Caco-2 (cell line): Measurements from ENCODE around the gene PFKFB4. TPM values are rescaled to one million over a fixed set of nuclear protein-coding genes. Genes with fewer than 3 reads are reported as not detected.
"Not testable (repeated sequence)": the region's sequence is repeated elsewhere in the genome, so short reads cannot be mapped to it uniquely, and the experiment has no call there.

Experiments
- BruUV-seq: library from RNA; stranded (reverse); fragments of 400-500 nt; replicated peaks from 2 replicates; lab custom pipeline; 2021; lab: Mats Ljungman, UMichigan
- CTCF ChIA-PET: fragments of 300-600 bp; sonication (Branson Sonifier 250); formaldehyde crosslinking; loops from one replicate; lab custom pipeline; 2022; ENCODE audit warnings: antibody characterized with exemption; lab: Charles Lee
- POLR2A ChIA-PET: fragments of 300-600 bp; sonication (Branson Sonifier 250); formaldehyde crosslinking; loops from one replicate; lab custom pipeline; 2022; ENCODE audit warnings: antibody characterized with exemption; lab: Charles Lee
- DNase-seq, 2 experiments: peaks; one replicate each; pipeline versions ENCODE4 v3.0.0 to v3.0.0-alpha.2; 2020 to 2022
- H3K27me3 ChIP-seq: replicated peaks from 2 replicates; pipeline ENCODE4 v1.6.0; 2011; ENCODE audit warnings: low read length; ENCODE audit not compliant: control insufficient read depth, insufficient read depth
- H3K36me3 ChIP-seq: 2 replicates; pipeline ENCODE4 v1.5.1; 2011; ENCODE audit warnings: low read length; ENCODE audit not compliant: control insufficient read depth, insufficient read depth
- H3K4me1 ChIP-seq: fragments of 250-450 bp; sonication (Bioruptor Pico); 2 replicates; pipeline ENCODE4 v1.5.1; 2020; ENCODE audit warnings: mild to moderate bottlenecking
- H3K4me3 ChIP-seq: 2 replicates; pipeline ENCODE4 v1.5.1; 2011; ENCODE audit warnings: low read depth, mild to moderate bottlenecking, control low read depth, low read length
- H3K9me3 ChIP-seq: fragments of 250-450 bp; sonication (Bioruptor Pico); 2 replicates; pipeline ENCODE4 v1.5.1; 2020; ENCODE audit warnings: mild to moderate bottlenecking, moderate library complexity
- H3K27ac Mint-ChIP-seq: one replicate; pipeline ENCODE4 v1.8.0; 2022; ENCODE audit warnings: mixed read lengths; ENCODE audit not compliant: unreplicated experiment
- H3K27me3 Mint-ChIP-seq: one replicate; pipeline ENCODE4 v1.8.0; 2022; ENCODE audit warnings: mixed read lengths; ENCODE audit not compliant: insufficient read depth, unreplicated experiment
- H3K36me3 Mint-ChIP-seq: one replicate; pipeline ENCODE4 v1.8.0; 2022; ENCODE audit warnings: mild to moderate bottlenecking, mixed read lengths; ENCODE audit not compliant: insufficient read depth, unreplicated experiment
- H3K4me1 Mint-ChIP-seq: one replicate; pipeline ENCODE4 v1.8.0; 2022; ENCODE audit warnings: low read depth, mixed read lengths; ENCODE audit not compliant: unreplicated experiment
- H3K4me3 Mint-ChIP-seq: one replicate; pipeline ENCODE4 v1.8.0; 2022; ENCODE audit warnings: mild to moderate bottlenecking, moderate library complexity, mixed read lengths; ENCODE audit not compliant: unreplicated experiment
- H3K9me3 Mint-ChIP-seq: one replicate; pipeline ENCODE4 v1.8.0; 2022; ENCODE audit warnings: mixed read lengths; ENCODE audit not compliant: unreplicated experiment
- CTCF ChIP-seq, 2 experiments: fragments of 200-600 bp in 1 of 2; IDR thresholded peaks; 1 replicate in 1 of 2; 2 replicates in 1 of 2; pipeline versions ENCODE4 v1.5.1 to v1.8.0; 2011 to 2022; ENCODE audit warnings: antibody characterized with exemption in 1 of 2, control low read depth in 1 of 2, inconsistent platforms in 1 of 2, low read depth in 1 of 2, low read length in 1 of 2, mild to moderate bottlenecking in 1 of 2, moderate library complexity in 1 of 2; ENCODE audit not compliant: insufficient read depth in 1 of 2, severe bottlenecking in 1 of 2, unreplicated experiment in 1 of 2
- intact Hi-C: fragments of 100-400 bp; cut with micrococcal nuclease; formaldehyde crosslinking; loops from one replicate; pipeline ENCODE4 v1.10.0; 2022; ENCODE audit not compliant: unreplicated experiment
- total RNA-seq: library from RNA; stranded (reverse); gene quantifications from 2 replicates; pipeline ENCODE4 v1.2.3, GENCODE V29; 2022

The PFKFB4 gene
- total RNA-seq, 1 experiment from 2014 or later = 11.2 TPM

- CTCF ChIA-PET = interaction anchor here (0.7 to 1.1 kb wide), 3 partner anchors 84 to 357 kb away, joined by 4 to 5 read pairs (median 4); no protein-coding TSS in a partner anchor
- no peaks in the 10 kb centered on the region for H3K9me3 Mint-ChIP-seq
- no peaks in the 10 kb centered on the region for H3K27me3 Mint-ChIP-seq
- DNase-seq = peak; percentile 53 to 62
- TF ChIP-seq CTCF (IDR thresholded peaks at IDR 0.05; ENCODE audit: insufficient read depth in 1 of 2, low read depth in 1 of 2, low read length in 1 of 2, severe bottlenecking in 1 of 2, unreplicated experiment in 1 of 2) = no peak
- POLR2A ChIA-PET = interaction anchor here (0.8 to 1.1 kb wide), 2 partner anchors 82 to 105 kb away, joined by 4 read pairs; no protein-coding TSS in a partner anchor
- H3K4me3 Mint-ChIP-seq = no peak overlapping the region
- BruUV-seq = no TSS peak
- H3K4me1 ChIP-seq = peaks cover 27% of the 10 kb centered on the region
- no peaks in the 10 kb centered on the region; the same call in 1 of the 2 replicates for H3K36me3 ChIP-seq
- intact Hi-C loops = no loop called here
- H3K27ac Mint-ChIP-seq = peak overlapping the region; percentile 79
- no peaks in the 10 kb centered on the region for H3K27me3 ChIP-seq
- no peak overlapping the region for H3K4me3 ChIP-seq
- peaks cover 17% of the 10 kb centered on the region for H3K4me1 Mint-ChIP-seq
- peaks cover 15% of the 10 kb centered on the region for H3K36me3 Mint-ChIP-seq
- H3K9me3 ChIP-seq = no peaks in the 10 kb centered on the region
Observed at GRCh38 chr3:48552111-48552951, 4.3 kb downstream of the PFKFB4 start.

GRCh38 chr3:48551651-48552050 lies 5.0 kb downstream of the PFKFB4 start:
- Mint-ChIP-seq H3K4me1 (peaks cover 17% of the 10 kb centered on the region), H3K27ac (peak overlapping the region; percentile 79)
- H3K27me3 ChIP-seq, H3K9me3 Mint-ChIP-seq, H3K36me3 ChIP-seq, DNase-seq, H3K27me3 Mint-ChIP-seq, intact Hi-C loops, H3K4me3 ChIP-seq, H3K9me3 ChIP-seq, H3K4me3 Mint-ChIP-seq, H3K36me3 Mint-ChIP-seq, BruUV-seq: not testable (repeated sequence)
- ChIA-PET CTCF (interaction anchor here (0.7 to 3.0 kb wide), 4 partner anchors 22 to 357 kb away, joined by 3 to 11 read pairs (median 4); no protein-coding TSS in a partner anchor), POLR2A (interaction anchor here (1.1 kb wide), 1 partner anchor 81 kb away, joined by 4 read pairs; no protein-coding TSS in a partner anchor)
- H3K4me1 ChIP-seq = peaks cover 27% of the 10 kb centered on the region

GRCh38 chr3:48548729-48549705 lies 7.6 kb downstream of the PFKFB4 start:
- no peak overlapping the region for H3K4me3 ChIP-seq
- intact Hi-C loops = loop anchor here (1.0 to 5.0 kb wide), 3 partner anchors 77 to 277 kb away; no protein-coding TSS in a partner anchor
- no peak overlapping the region for H3K27ac Mint-ChIP-seq
- no peaks in the 10 kb centered on the region for H3K9me3 Mint-ChIP-seq
- peaks cover 6% of the 10 kb centered on the region for H3K36me3 Mint-ChIP-seq
- peak; percentile 80 to 87 for DNase-seq
- H3K4me1 ChIP-seq = peaks cover 16% of the 10 kb centered on the region
- ChIA-PET POLR2A (interaction anchor here (0.9 kb wide), 1 partner anchor 76 kb away, joined by 3 read pairs; no protein-coding TSS in a partner anchor), CTCF (interaction anchor here (0.6 to 3.0 kb wide), 14 partner anchors 8 to 336 kb away, joined by 3 to 23 read pairs (median 4); partner anchors contain the start of genes ATRIP, CCDC51, PFKFB4 and TMA7)
- H3K36me3 ChIP-seq = no peaks in the 10 kb centered on the region; the same call in none of the 2 replicates
- BruUV-seq = no TSS peak
- peaks cover 11% of the 10 kb centered on the region for H3K4me1 Mint-ChIP-seq
- TF ChIP-seq CTCF (IDR thresholded peaks at IDR 0.05; ENCODE audit: insufficient read depth in 1 of 2, low read depth in 1 of 2, low read length in 1 of 2, severe bottlenecking in 1 of 2, unreplicated experiment in 1 of 2) = peak; percentile 86 to 90
- no peaks in the 10 kb centered on the region for H3K27me3 ChIP-seq
- no peaks in the 10 kb centered on the region for H3K9me3 ChIP-seq
- H3K27me3 Mint-ChIP-seq = no peaks in the 10 kb centered on the region
- H3K4me3 Mint-ChIP-seq = no peak overlapping the region
